K562 (cell line): ENCODE measurements around the gene CLCN6. TPM values are rescaled to one million over a fixed set of nuclear protein-coding genes. Genes with fewer than 3 reads are reported as not detected.

ENCODE experiments used
- ATAC-seq: fragments of 200-7000 bp; cut with Tn5 transposase; 3 replicates; pipeline ENCODE4 v1.9.1; 2020; ENCODE audit warnings: moderate library complexity
- BruUV-seq: library from RNA; stranded (reverse); fragments of 400-500 nt; replicated peaks from 2 replicates; lab custom pipeline; 2021; lab: Mats Ljungman, UMichigan
- CTCF ChIA-PET: fragments of 300-600 bp; formaldehyde crosslinking; extraction: SDS; loops from one replicate; lab custom pipeline; 2021; ENCODE audit warnings: low intra/inter-chr PET ratio; lab: Yijun Ruan, JAX
- POLR2A ChIA-PET: fragments of 300-600, 350-650 bp; sonication (Branson Sonifier 250); formaldehyde crosslinking; extraction: SDS; loops from one replicate; lab custom pipeline; 2021; ENCODE audit warnings: antibody characterized with exemption, inconsistent platforms; lab: Yijun Ruan, JAX
- DNase-seq, 4 experiments: peaks; one replicate each; pipeline versions ENCODE4 v3.0.0 to v3.0.0-alpha.2; 2011 to 2018; ENCODE audit warnings: low spot score in 3 of 4, mixed read lengths in 3 of 4; ENCODE audit errors: extremely low read depth in 1 of 4
- FAIRE-seq: peaks from 2 replicates; lab custom pipeline; 2011; peaks lifted over from hg19 to GRCh38; lab: Jason Lieb, UNC
- H2AFZ ChIP-seq: 2 replicates; pipeline ENCODE4 v1.6.0; 2011; ENCODE audit warnings: low read depth, low read length, control low read depth, inconsistent platforms
- H3K27ac ChIP-seq: fragments of 200-600 bp; 3 replicates; pipeline ENCODE4 v1.8.0; 2011; ENCODE audit warnings: low read depth, mild to moderate bottlenecking, control low read depth, inconsistent platforms, low read length, moderate library complexity, mixed read lengths; ENCODE audit errors: extremely low read depth
- H3K27me3 ChIP-seq, 2 experiments: fragments of 300-600 bp in 1 of 2; 2 replicates in 1 of 2; 3 replicates in 1 of 2; pipeline versions ENCODE4 v1.6.0 to v1.8.0; 2011; ENCODE audit warnings: inconsistent platforms in 2 of 2, low read length in 2 of 2, mild to moderate bottlenecking in 1 of 2, mixed read lengths in 1 of 2, moderate library complexity in 1 of 2; ENCODE audit not compliant: control insufficient read depth in 2 of 2, insufficient read depth in 2 of 2
- H3K36me3 ChIP-seq: fragments of 300-600 bp; 3 replicates; pipeline ENCODE4 v1.8.0; 2011; ENCODE audit warnings: mild to moderate bottlenecking, low read length, inconsistent platforms; ENCODE audit not compliant: control insufficient read depth, insufficient read depth
- H3K4me1 ChIP-seq, 2 experiments: fragments of 200-600 bp in 1 of 2; replicated peaks in 1 of 2; 2 replicates in 1 of 2; 3 replicates in 1 of 2; pipeline versions ENCODE4 v1.5.1 to v1.8.0; 2011; ENCODE audit warnings: inconsistent platforms in 2 of 2, low read length in 2 of 2, mild to moderate bottlenecking in 1 of 2, mixed read lengths in 1 of 2, moderate library complexity in 1 of 2; ENCODE audit not compliant: control insufficient read depth in 2 of 2, insufficient read depth in 2 of 2
- H3K4me2 ChIP-seq: 2 replicates; pipeline ENCODE4 v1.6.1; 2011; ENCODE audit warnings: low read length, control low read depth, inconsistent platforms, mixed read lengths; ENCODE audit not compliant: insufficient read depth
- H3K4me3 ChIP-seq: fragments of 200-600 bp; sonication (generic), shearing (Covaris generic); 2 replicates; pipeline ENCODE4 v1.5.1; 2016; ENCODE audit warnings: control low read depth, inconsistent platforms
- H3K79me2 ChIP-seq: fragments of 200-600 bp; 3 replicates; pipeline ENCODE4 v1.8.0; 2011; ENCODE audit warnings: low read length, inconsistent platforms; ENCODE audit not compliant: control insufficient read depth, insufficient read depth
- H3K9ac ChIP-seq, 2 experiments: 2 replicates each; pipeline versions ENCODE4 v1.6.0 to v1.6.1; 2011; ENCODE audit warnings: low read depth in 2 of 2, low read length in 2 of 2, control low read depth in 1 of 2, inconsistent platforms in 1 of 2, mild to moderate bottlenecking in 1 of 2, mixed read lengths in 1 of 2; ENCODE audit not compliant: insufficient read depth in 1 of 2
- H3K9me1 ChIP-seq: one replicate; pipeline ENCODE4 v1.6.0; 2011; ENCODE audit warnings: inconsistent platforms, mild to moderate bottlenecking, low read length, moderate library complexity; ENCODE audit not compliant: control insufficient read depth, insufficient read depth
- H3K9me3 ChIP-seq: replicated peaks from 2 replicates; pipeline ENCODE4 v1.5.1; 2011; ENCODE audit warnings: low read depth, low read length, inconsistent platforms; ENCODE audit not compliant: control insufficient read depth, insufficient read depth
- H4K20me1 ChIP-seq: replicated peaks from 2 replicates; pipeline ENCODE4 v1.6.1; 2011; ENCODE audit warnings: low read length, inconsistent platforms, mixed read lengths; ENCODE audit not compliant: control insufficient read depth, insufficient read depth
- BCL6 ChIP-seq: fragments of 250-450 bp; sonication (Bioruptor Pico); IDR thresholded peaks from 2 replicates; pipeline ENCODE4 v1.4.0; 2020
- BRF1 ChIP-seq: IDR thresholded peaks from 3 replicates; pipeline ENCODE4 v1.6.1; 2011; ENCODE audit warnings: borderline replicate concordance, mild to moderate bottlenecking; ENCODE audit not compliant: insufficient read length; ENCODE audit errors: extremely low read depth
- CBX2 ChIP-seq: fragments of 200-600 bp; sonication (generic); IDR thresholded peaks from one replicate; pipeline ENCODE4 v1.6.1; 2012; ENCODE audit warnings: mild to moderate bottlenecking, low read length, inconsistent platforms; ENCODE audit not compliant: insufficient read depth, poor library complexity, severe bottlenecking
- CXXC5 ChIP-seq: fragments of 250-450 bp; sonication (Bioruptor Pico); IDR thresholded peaks from 2 replicates; pipeline ENCODE4 v1.8.0; 2022; ENCODE audit warnings: inconsistent platforms, mild to moderate bottlenecking, moderate library complexity
- DMBX1 ChIP-seq: fragments of 250-450 bp; sonication (Bioruptor Pico); IDR thresholded peaks from 2 replicates; pipeline ENCODE4 v1.8.0; 2022; ENCODE audit warnings: inconsistent platforms, mild to moderate bottlenecking, moderate library complexity, borderline replicate concordance
- JUNB ChIP-seq: fragments of 450-650 bp; formaldehyde crosslinking; conservative IDR thresholded peaks from 2 replicates; pipeline ENCODE4 v1.4.0; 2020; ENCODE audit warnings: mild to moderate bottlenecking
- KAT2B ChIP-seq: IDR thresholded peaks from one replicate; pipeline ENCODE4 v1.6.1; 2012; ENCODE audit warnings: low read depth, mild to moderate bottlenecking, control low read depth, inconsistent platforms, low read length, moderate library complexity
- L3MBTL2 ChIP-seq: fragments of 450-650 bp; IDR thresholded peaks from 2 replicates; pipeline ENCODE4 v1.6.1; 2016; ENCODE audit warnings: mild to moderate bottlenecking, moderate library complexity
- MAFF ChIP-seq: IDR thresholded peaks from 2 replicates; pipeline ENCODE4 v1.6.1; 2012; ENCODE audit warnings: low read length, improper control_type of control experiment
- MAZ ChIP-seq, 2 experiments: fragments of 450-650 bp in 1 of 2; sonication (generic) in 1 of 2; formaldehyde crosslinking; IDR thresholded peaks in 1 of 2; conservative IDR thresholded peaks in 1 of 2; 2 replicates each; pipeline versions ENCODE4 v1.4.0 to v1.5.0; 2020; ENCODE audit warnings: mild to moderate bottlenecking in 1 of 2, missing genetic modification reagents in 1 of 2
- MEF2A ChIP-seq: IDR thresholded peaks from 2 replicates; pipeline ENCODE4 v1.6.1; 2011; ENCODE audit warnings: low read depth, mild to moderate bottlenecking, low read length, moderate library complexity; ENCODE audit not compliant: control insufficient read depth
- SOX6 ChIP-seq: fragments of 450-650 bp; IDR thresholded peaks from 2 replicates; pipeline ENCODE4 v1.6.1; 2014; ENCODE audit warnings: mild to moderate bottlenecking
- TARDBP ChIP-seq: fragments of 450-650 bp; IDR thresholded peaks from 2 replicates; pipeline ENCODE4 v1.6.1; 2016
- ZC3H8 ChIP-seq: fragments of 450-650 bp; IDR thresholded peaks from 2 replicates; pipeline ENCODE4 v1.6.1; 2017
- ZEB2 ChIP-seq: fragments of 450-650 bp; IDR thresholded peaks from 2 replicates; pipeline ENCODE4 v1.6.1; 2016
- ZNF444 ChIP-seq: fragments of 250-450 bp; sonication (Bioruptor Pico); IDR thresholded peaks from 2 replicates; pipeline ENCODE4 v1.4.0; 2020; ENCODE audit warnings: mild to moderate bottlenecking, moderate library complexity
- WGBS: fragments of 100-300 bp; shearing (Covaris generic); methylation state at CpG from one replicate; pipeline ENCODE4 v1.1.6; 2016; ENCODE audit warnings: low coverage, mixed read lengths; ENCODE audit not compliant: insufficient coverage; ENCODE audit errors: missing lambda C conversion rate; 5-methylcytosine and 5-hydroxymethylcytosine counted together
- in situ Hi-C: fragments of 300-500 bp; cut with MboI; formaldehyde crosslinking; loops from 4 replicates; pipeline ENCODE4 v1.15.0; 2018; ENCODE audit warnings: inconsistent platforms, mixed read lengths
- intact Hi-C: fragments of 100-400 bp; cut with micrococcal nuclease; formaldehyde crosslinking; loops from 2 replicates; pipeline ENCODE4 v1.14.2; 2022
- polyA plus RNA-seq, 8 experiments: library from polyadenylated mRNA; depleted of rRNA in 4 of 8; stranded (reverse) in 5 of 8; unstranded in 3 of 8; fragments of >200 nt; fragmentation: Nextera tagmentation in 2 of 8; fragmentation: Illumina TruSeq in 1 of 8; extraction: Ambion mirVana in 2 of 8; extraction: Trizol in 1 of 8; gene quantifications; 2 replicates each; pipeline versions ENCODE4 v1.2.1 to v1.2.3, GENCODE V29; 2011 to 2014; ENCODE audit warnings: inconsistent platforms in 1 of 8, missing spikeins in 1 of 8
- total RNA-seq, 7 experiments: library from RNA; depleted of rRNA in 6 of 7; stranded (reverse); fragments of >200 nt in 6 of 7; fragmentation: Illumina TruSeq in 2 of 7; extraction: Trizol in 2 of 7; gene quantifications; 2 replicates each; pipeline versions ENCODE4 v1.2.1 to v1.2.3, GENCODE V29; 2011 to 2021; ENCODE audit warnings: low replicate concordance in 1 of 7
- TF ChIP-seq, protein P1 (sequence below): fragments of 250-450 bp; sonication (Bioruptor Pico); IDR thresholded peaks from 2 replicates; pipeline ENCODE4 v1.9.0; 2021; ENCODE audit warnings: mild to moderate bottlenecking
- TF ChIP-seq, protein P2 (sequence below): fragments of 250-450 bp; sonication (Bioruptor Pico); IDR thresholded peaks from 2 replicates; pipeline ENCODE4 v1.5.1; 2021; ENCODE audit warnings: mild to moderate bottlenecking
- TF ChIP-seq, protein P3 (sequence below): fragments of 250-450 bp; sonication (Bioruptor Pico); IDR thresholded peaks from 2 replicates; pipeline ENCODE4 v1.9.0; 2021; ENCODE audit warnings: mild to moderate bottlenecking, inconsistent platforms

CLCN6 gene
- total and polyA plus RNA-seq, 9 of the 15 experiments (the other 6 are each of a cell fraction or from before 2014, with no cell fraction given): 2.0 to 21.8 (median 13.6) TPM

- 1% methylated on average over 16 of the region's 17 CpGs for WGBS
- BruUV-seq: no TSS peak
- TF ChIP-seq TARDBP: no peak
- no peak for TF ChIP-seq MAFF
- peak; percentile 5; the same call in 1 of the 2 replicates for TF ChIP-seq MEF2A
- peak; percentile 18; the same call in 1 of the 2 replicates for TF ChIP-seq DMBX1
- TF ChIP-seq ZEB2: no peak
- TF ChIP-seq KAT2B: no peak
- no peak for TF ChIP-seq ZNF444
- no peak for TF ChIP-seq ZC3H8
- TF ChIP-seq L3MBTL2: no peak
- peak; percentile 13; the same call in 1 of the 2 replicates for TF ChIP-seq SOX6
- TF ChIP-seq, protein P1, sequence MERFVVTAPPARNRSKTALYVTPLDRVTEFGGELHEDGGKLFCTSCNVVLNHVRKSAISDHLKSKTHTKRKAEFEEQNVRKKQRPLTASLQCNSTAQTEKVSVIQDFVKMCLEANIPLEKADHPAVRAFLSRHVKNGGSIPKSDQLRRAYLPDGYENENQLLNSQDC: no peak
- TF ChIP-seq, protein P2, sequence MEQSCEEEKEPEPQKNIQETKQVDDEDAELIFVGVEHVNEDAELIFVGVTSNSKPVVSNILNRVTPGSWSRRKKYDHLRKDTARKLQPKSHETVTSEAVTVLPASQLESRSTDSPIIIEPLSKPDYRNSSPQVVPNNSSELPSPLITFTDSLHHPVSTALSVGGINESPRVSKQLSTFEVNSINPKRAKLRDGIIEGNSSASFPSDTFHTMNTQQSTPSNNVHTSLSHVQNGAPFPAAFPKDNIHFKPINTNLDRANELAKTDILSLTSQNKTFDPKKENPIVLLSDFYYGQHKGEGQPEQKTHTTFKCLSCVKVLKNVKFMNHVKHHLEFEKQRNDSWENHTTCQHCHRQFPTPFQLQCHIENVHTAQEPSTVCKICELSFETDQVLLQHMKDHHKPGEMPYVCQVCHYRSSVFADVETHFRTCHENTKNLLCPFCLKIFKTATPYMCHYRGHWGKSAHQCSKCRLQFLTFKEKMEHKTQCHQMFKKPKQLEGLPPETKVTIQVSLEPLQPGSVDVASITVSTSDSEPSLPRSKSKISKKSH: no peak
- TF ChIP-seq JUNB (CRISPR knock-in tag): no peak
- no peak for TF ChIP-seq BCL6
- no peak for TF ChIP-seq BRF1
- TF ChIP-seq, protein P3, sequence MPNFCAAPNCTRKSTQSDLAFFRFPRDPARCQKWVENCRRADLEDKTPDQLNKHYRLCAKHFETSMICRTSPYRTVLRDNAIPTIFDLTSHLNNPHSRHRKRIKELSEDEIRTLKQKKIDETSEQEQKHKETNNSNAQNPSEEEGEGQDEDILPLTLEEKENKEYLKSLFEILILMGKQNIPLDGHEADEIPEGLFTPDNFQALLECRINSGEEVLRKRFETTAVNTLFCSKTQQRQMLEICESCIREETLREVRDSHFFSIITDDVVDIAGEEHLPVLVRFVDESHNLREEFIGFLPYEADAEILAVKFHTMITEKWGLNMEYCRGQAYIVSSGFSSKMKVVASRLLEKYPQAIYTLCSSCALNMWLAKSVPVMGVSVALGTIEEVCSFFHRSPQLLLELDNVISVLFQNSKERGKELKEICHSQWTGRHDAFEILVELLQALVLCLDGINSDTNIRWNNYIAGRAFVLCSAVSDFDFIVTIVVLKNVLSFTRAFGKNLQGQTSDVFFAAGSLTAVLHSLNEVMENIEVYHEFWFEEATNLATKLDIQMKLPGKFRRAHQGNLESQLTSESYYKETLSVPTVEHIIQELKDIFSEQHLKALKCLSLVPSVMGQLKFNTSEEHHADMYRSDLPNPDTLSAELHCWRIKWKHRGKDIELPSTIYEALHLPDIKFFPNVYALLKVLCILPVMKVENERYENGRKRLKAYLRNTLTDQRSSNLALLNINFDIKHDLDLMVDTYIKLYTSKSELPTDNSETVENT (CRISPR knock-in tag): 0 out of 2 replicates have a peak, but pooled peaks have one; percentile 3
- no peak; the same call in 1 of the 2 replicates for TF ChIP-seq CXXC5
- no peak; a peak in 1 of 4 replicates for TF ChIP-seq MAZ (CRISPR knock-in tag; conservative IDR thresholded peaks at IDR 0.05 in 1 of 2, IDR thresholded peaks at IDR 0.05 in 1 of 2)
- TF ChIP-seq CBX2: no peak
Measured at GRCh38 chr1:11804666-11805421, 1.1 kb upstream of the CLCN6 start.

More at GRCh38 chr1:11804666-11805421, 1.1 kb upstream of the CLCN6 start:
- no peaks in the 10 kb centered on the region for H3K9me1 ChIP-seq
- in situ Hi-C loops (no loop called here), intact Hi-C loops (loop anchor here (2.0 to 5.0 kb wide), 2 partner anchors 104 to 177 kb away; partner anchors contain the start of gene MFN2)
- peak overlapping the region; percentile 97 for H3K9ac ChIP-seq
- peaks cover 51% of the 10 kb centered on the region for H3K36me3 ChIP-seq
- no peaks in the 10 kb centered on the region for H3K27me3 ChIP-seq
- peak overlapping the region; percentile 81 for H3K4me3 ChIP-seq
- ChIA-PET POLR2A (interaction anchor here (0.5 to 4.9 kb wide), 4 partner anchors 14 to 211 kb away, joined by 3 to 80 read pairs (median 43); no protein-coding TSS in a partner anchor), CTCF (no interaction called here)
- H3K4me2 ChIP-seq: peak overlapping the region; percentile 99
- peak; percentile 12 for ATAC-seq
- peak; percentile 69 for FAIRE-seq
- H4K20me1 ChIP-seq: 0 out of 2 replicates have a peak, but pooled peaks cover 5% of the 10 kb centered on the region
- H3K4me1 ChIP-seq: peaks cover 43 to 49% of the 10 kb centered on the region in 2 experiments
- no peaks in the 10 kb centered on the region for H3K9me3 ChIP-seq
- H2AFZ ChIP-seq: no peak overlapping the region
- peak overlapping the region; percentile 98 for H3K27ac ChIP-seq
- peaks cover 90% of the 10 kb centered on the region for H3K79me2 ChIP-seq
- DNase-seq: peak; percentile 53 to 95 (median 66)
